BJ (cell line): ENCODE data around the gene HMCN2. TPM values are rescaled to one million over a fixed set of nuclear protein-coding genes. Genes with fewer than 3 reads are reported as not detected.

Source experiments
- CTCF ChIA-PET: fragments of 350-600 bp; formaldehyde crosslinking; extraction: SDS; loops from one replicate; lab custom pipeline; 2021; ENCODE audit warnings: antibody characterized with exemption, inconsistent platforms; lab: Yijun Ruan, JAX
- POLR2A ChIA-PET: fragments of 300-600 bp; sonication (Branson Sonifier 250); formaldehyde crosslinking; extraction: SDS; loops from one replicate; lab custom pipeline; 2021; ENCODE audit warnings: antibody characterized with exemption; lab: Charles Lee
- DNase-seq: peaks from one replicate; pipeline ENCODE4 v3.0.0-alpha.2; 2011; ENCODE audit warnings: low read depth
- H3K27me3 ChIP-seq: 2 replicates; pipeline ENCODE4 v1.6.0; 2011; ENCODE audit warnings: low read length; ENCODE audit not compliant: control insufficient read depth, insufficient read depth
- H3K36me3 ChIP-seq: 2 replicates; pipeline ENCODE4 v1.5.1; 2011; ENCODE audit warnings: low read length; ENCODE audit not compliant: control insufficient read depth, insufficient read depth
- H3K4me3 ChIP-seq: 2 replicates; pipeline ENCODE4 v1.5.1; 2011; ENCODE audit warnings: low read depth, mild to moderate bottlenecking, control low read depth, low read length
- polyA plus RNA-seq: library from polyadenylated mRNA; depleted of rRNA; stranded (reverse); fragments of >200 nt; gene quantifications from 2 replicates; pipeline ENCODE4 v1.2.3, GENCODE V29; 2011
- TF ChIP-seq, protein P1 (sequence below): IDR thresholded peaks from 2 replicates; pipeline ENCODE4 v1.5.1; 2011; ENCODE audit warnings: low read depth, mild to moderate bottlenecking, control low read depth, inconsistent platforms, low read length, moderate library complexity; ENCODE audit not compliant: insufficient read depth

Gene HMCN2
- polyA plus RNA-seq, 1 experiment, result not detected

DNA sequence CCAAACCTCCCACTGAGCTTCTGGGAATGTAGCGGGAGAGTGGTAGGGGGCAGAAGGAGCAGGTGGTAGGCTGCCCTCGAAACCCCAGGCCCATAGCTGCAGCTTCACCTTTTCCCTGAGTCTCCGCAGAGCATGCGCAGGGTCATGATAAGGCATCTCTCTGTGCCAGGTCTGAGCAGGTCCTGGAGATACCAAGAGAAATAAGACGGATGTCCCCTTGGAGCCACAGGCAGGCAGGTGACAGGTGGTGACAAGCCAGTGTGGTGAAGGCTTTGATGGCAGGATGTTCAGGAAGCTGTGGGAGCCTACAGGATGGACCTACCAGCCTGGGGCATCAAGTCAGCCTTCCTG, 68.1 kb downstream of the HMCN2 start:
- TF ChIP-seq, protein P1, sequence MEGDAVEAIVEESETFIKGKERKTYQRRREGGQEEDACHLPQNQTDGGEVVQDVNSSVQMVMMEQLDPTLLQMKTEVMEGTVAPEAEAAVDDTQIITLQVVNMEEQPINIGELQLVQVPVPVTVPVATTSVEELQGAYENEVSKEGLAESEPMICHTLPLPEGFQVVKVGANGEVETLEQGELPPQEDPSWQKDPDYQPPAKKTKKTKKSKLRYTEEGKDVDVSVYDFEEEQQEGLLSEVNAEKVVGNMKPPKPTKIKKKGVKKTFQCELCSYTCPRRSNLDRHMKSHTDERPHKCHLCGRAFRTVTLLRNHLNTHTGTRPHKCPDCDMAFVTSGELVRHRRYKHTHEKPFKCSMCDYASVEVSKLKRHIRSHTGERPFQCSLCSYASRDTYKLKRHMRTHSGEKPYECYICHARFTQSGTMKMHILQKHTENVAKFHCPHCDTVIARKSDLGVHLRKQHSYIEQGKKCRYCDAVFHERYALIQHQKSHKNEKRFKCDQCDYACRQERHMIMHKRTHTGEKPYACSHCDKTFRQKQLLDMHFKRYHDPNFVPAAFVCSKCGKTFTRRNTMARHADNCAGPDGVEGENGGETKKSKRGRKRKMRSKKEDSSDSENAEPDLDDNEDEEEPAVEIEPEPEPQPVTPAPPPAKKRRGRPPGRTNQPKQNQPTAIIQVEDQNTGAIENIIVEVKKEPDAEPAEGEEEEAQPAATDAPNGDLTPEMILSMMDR, result no peak

DNA sequence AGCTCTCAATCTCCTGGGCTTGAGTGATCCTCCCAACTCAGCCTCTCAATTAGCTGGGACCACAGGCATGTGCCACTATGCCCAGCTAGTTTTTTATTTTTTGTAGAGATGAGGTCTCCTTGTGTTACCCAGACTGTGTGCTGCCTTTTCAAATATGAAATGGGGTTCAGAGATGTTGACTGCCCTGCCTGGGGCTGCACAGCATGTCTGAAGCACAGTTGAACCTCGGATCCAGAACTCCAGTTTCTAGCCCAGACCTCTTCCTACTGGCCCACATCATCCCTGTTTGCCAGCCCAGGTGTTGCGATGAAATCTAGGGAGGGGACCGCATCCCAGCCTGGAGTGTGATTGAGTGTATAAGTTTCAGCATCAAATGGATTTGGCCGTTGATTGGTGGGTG, 69.4 kb downstream of the HMCN2 start:
- TF ChIP-seq, protein P1, result no peak
- H3K4me3 ChIP-seq, result no peak overlapping the region
- DNase-seq, result no peak
- no peaks in the 10 kb centered on the region for H3K36me3 ChIP-seq
- ChIA-PET POLR2A (no interaction called here), CTCF (interaction anchor here (0.6 to 1.8 kb wide), 4 partner anchors 8 to 92 kb away, joined by 3 to 6 read pairs (median 4); no protein-coding TSS in a partner anchor)
- peaks cover 23% of the 10 kb centered on the region for H3K27me3 ChIP-seq

More for the DNA sequence above, 68.1 kb downstream of the HMCN2 start:
- ChIA-PET POLR2A (no interaction called here), CTCF (interaction anchor here (0.7 kb wide), 1 partner anchor 134 kb away, joined by 3 read pairs; no protein-coding TSS in a partner anchor)
- Histone ChIP-seq H3K36me3 (no peaks in the 10 kb centered on the region), H3K27me3 (peaks cover 30% of the 10 kb centered on the region), H3K4me3 (no peak overlapping the region)
- no peak for DNase-seq

- no peak for DNase-seq
- H3K36me3 ChIP-seq, result no peaks in the 10 kb centered on the region
- H3K4me3 ChIP-seq, result no peak overlapping the region
- ChIA-PET CTCF (interaction anchor here (1.0 to 1.3 kb wide), 2 partner anchors 229 to 347 kb away, joined by 4 read pairs; no protein-coding TSS in a partner anchor), POLR2A (no interaction called here)
- H3K27me3 ChIP-seq, result peaks cover 19% of the 10 kb centered on the region
- TF ChIP-seq, protein P1, result no peak
Measured at GRCh38 chr9:130336027-130336610, 70.6 kb downstream of the HMCN2 start.

GRCh38 chr9:130336885-130337284, 71.3 kb downstream of the HMCN2 start:
- ChIA-PET POLR2A (no interaction called here), CTCF (interaction anchor here (1.3 kb wide), 1 partner anchor 346 kb away, joined by 4 read pairs; no protein-coding TSS in a partner anchor)
- DNase-seq, result no peak

DNA sequence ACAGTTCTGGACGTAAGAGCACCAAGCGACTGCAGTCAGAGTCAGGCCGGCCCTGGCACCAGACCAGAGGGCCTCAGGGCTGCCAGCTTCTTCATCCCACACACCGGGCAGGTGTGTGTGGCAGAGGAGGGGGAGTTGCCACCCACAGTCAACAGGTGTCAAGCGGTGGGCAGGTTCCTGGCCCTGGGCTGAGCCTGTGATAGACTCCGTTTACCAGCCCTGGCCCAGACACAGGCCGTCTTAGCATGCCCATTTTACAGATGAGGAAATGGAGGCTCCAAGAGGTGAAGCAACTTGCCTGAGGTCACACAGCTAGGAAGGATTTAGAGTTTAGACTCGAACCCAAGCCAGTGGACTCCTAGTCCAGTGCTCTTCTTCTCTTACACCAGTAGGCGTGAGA, 71.8 kb downstream of the HMCN2 start:
- TF ChIP-seq, protein P1, result no peak
- POLR2A ChIA-PET, result no interaction called here
- Histone ChIP-seq H3K27me3 (peaks cover 15% of the 10 kb centered on the region), H3K36me3 (no peaks in the 10 kb centered on the region), H3K4me3 (no peak overlapping the region)
- CTCF ChIA-PET, result interaction anchor here (1.3 kb wide), 1 partner anchor 345 kb away, joined by 4 read pairs; no protein-coding TSS in a partner anchor
- no peak for DNase-seq

More at GRCh38 chr9:130336885-130337284, 71.3 kb downstream of the HMCN2 start:
- Histone ChIP-seq H3K4me3 (no peak overlapping the region), H3K27me3 (peaks cover 18% of the 10 kb centered on the region), H3K36me3 (no peaks in the 10 kb centered on the region)
- TF ChIP-seq, protein P1, result no peak
